GM12891 (cell line): Measurements from ENCODE around the gene RETREG1.

Experiments
- POLR2A ChIP-seq: IDR thresholded peaks from 2 replicates; pipeline ENCODE4 v1.6.1; 2011; ENCODE audit warnings: low read depth, low read length, control low read depth
- POLR2AphosphoS5 ChIP-seq: IDR thresholded peaks from 2 replicates; pipeline ENCODE4 v1.6.1; 2011; ENCODE audit warnings: low read depth, low read length, control low read depth
- POU2F2 ChIP-seq: IDR thresholded peaks from 2 replicates; pipeline ENCODE4 v1.6.1; 2011; ENCODE audit warnings: low read depth, mild to moderate bottlenecking, control low read depth, low read length, moderate library complexity
- SPI1 ChIP-seq: IDR thresholded peaks from 2 replicates; pipeline ENCODE4 v1.6.1; 2011; ENCODE audit warnings: low read depth, low read length, control low read depth
- TAF1 ChIP-seq: IDR thresholded peaks from 2 replicates; pipeline ENCODE4 v1.6.1; 2011; ENCODE audit warnings: low read depth, low read length, control low read depth

DNA sequence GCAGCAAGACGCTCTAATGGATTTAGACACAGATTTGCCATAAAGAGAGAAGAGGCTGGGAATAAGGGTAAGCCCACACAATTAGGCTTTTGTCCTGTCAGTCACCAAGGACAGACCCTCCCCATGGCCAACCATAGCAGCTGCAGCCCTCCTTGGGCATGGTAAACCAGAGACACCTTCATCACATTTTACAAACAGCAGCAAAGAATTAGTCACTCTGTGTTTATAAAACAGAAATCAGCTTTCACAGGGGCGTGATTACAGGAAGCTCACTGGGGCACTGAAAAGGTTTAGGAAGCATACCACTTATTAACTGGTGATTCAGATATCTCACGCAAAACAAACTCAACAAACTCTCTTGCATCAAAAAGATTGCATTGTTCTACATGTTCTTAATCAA lies 113.9 kb downstream of the RETREG1 start:
- no peak for TF ChIP-seq POLR2A
- no peak for TF ChIP-seq POLR2AphosphoS5
- no peak for TF ChIP-seq SPI1
- TF ChIP-seq TAF1 = no peak
- no peak for TF ChIP-seq POU2F2
